ENCODE measurements around the gene BACH1.
"Not testable (repeated sequence)": the region's sequence is repeated elsewhere in the genome, so short reads cannot be mapped to it uniquely, and the experiment has no call there.

The BACH1 gene

GRCh38 chr21:29298348-29299045, at the start of gene BACH1:
BACH1 (plus strand) TSS chr21:29298922; CDS start chr21:29321281, 22,359 bp downstream.
- Histone ChIP-seq H3K4me1 (ENCODE audit: control insufficient read depth in 1 of 2, insufficient read depth in 1 of 2, low read depth in 1 of 2, low read length in 1 of 2) (peaks cover 51 to 52% of the 10 kb centered on the region in 2 experiments), H3K27ac (peak within 1 kb of the TSS; percentile 100), H3K36me3 (no peaks in the 10 kb centered on the region), H3K9me3 (no peaks in the 10 kb centered on the region), H3K27me3 (no peaks in the 10 kb centered on the region), H3K4me3 (ENCODE audit: low read depth in 1 of 2, low read length in 1 of 2) (peak within 1 kb of the TSS; percentile 92 to 97)
- TF ChIP-seq CTCF (IDR thresholded peaks at IDR 0.05) = peak; percentile 94

DNA sequence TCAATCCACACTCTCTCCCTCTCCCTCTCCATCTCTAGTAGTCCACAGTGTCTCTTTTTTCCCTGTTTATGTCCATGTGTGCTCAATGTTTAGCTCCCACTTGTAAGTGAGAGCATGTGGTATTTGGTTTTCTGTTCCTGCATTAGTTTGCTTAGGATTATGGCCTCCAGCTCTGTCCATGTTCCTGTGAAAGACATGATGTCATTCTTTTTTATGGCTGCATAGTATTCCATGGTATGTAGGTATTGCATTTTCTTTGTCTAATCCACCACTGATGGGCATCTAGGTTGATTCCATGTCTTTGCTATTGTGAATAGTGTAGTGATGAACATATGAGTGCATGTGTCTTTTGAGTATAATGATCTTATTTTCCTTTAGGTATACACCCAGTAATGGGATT, 49.4 kb upstream of the BACH1 start:
- peaks cover 8 to 12% of the 10 kb centered on the region in 2 experiments for H3K4me1 ChIP-seq (ENCODE audit: control insufficient read depth in 1 of 2, insufficient read depth in 1 of 2, low read depth in 1 of 2, low read length in 1 of 2)
- not testable (repeated sequence) for H3K27me3 ChIP-seq; H3K27ac ChIP-seq; H3K4me3 ChIP-seq (ENCODE audit: low read depth in 1 of 2, low read length in 1 of 2); H3K9me3 ChIP-seq; H3K36me3 ChIP-seq

GRCh38 chr21:29250636-29251035, 48.1 kb upstream of the BACH1 start:
- Histone ChIP-seq H3K27me3 (no peaks in the 10 kb centered on the region), H3K4me3 (ENCODE audit: low read depth in 1 of 2, low read length in 1 of 2) (no peak overlapping the region), H3K36me3 (no peaks in the 10 kb centered on the region), H3K9me3 (peaks cover 5% of the 10 kb centered on the region), H3K4me1 (ENCODE audit: control insufficient read depth in 1 of 2, insufficient read depth in 1 of 2, low read depth in 1 of 2, low read length in 1 of 2) (peaks cover 8 to 12% of the 10 kb centered on the region in 2 experiments), H3K27ac (no peak overlapping the region)
- no peak for TF ChIP-seq CTCF (IDR thresholded peaks at IDR 0.05)

DNA sequence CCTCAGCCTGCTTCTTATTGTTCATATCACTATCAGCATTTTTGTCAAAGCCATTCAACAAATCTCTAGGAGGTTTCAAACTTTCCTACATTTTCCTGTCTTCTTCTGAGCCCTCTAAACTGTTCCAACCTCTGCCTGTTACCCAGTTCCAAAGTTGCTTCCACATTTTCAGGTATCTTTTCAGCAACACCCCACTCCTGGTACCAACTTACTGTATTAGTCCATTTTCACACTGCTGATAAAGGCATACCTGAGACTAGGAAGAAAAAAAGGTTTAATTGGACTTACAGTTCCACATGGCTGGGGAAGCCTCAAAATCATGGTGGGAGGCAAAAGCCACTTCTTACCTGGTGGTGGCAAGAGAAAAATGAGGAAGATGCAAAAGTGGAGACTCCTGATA, 44.9 kb upstream of the BACH1 start:
- H3K36me3 ChIP-seq; H3K27me3 ChIP-seq; H3K9me3 ChIP-seq; H3K27ac ChIP-seq; H3K4me3 ChIP-seq (ENCODE audit: low read depth in 1 of 2, low read length in 1 of 2); H3K4me1 ChIP-seq (ENCODE audit: control insufficient read depth in 1 of 2, insufficient read depth in 1 of 2, low read depth in 1 of 2, low read length in 1 of 2): not testable (repeated sequence)

GRCh38 chr21:29254550-29254949, 44.2 kb upstream of the BACH1 start:
- Histone ChIP-seq H3K36me3 (no peaks in the 10 kb centered on the region), H3K27me3 (no peaks in the 10 kb centered on the region), H3K9me3 (peaks cover 5% of the 10 kb centered on the region), H3K27ac (no peak overlapping the region), H3K4me3 (ENCODE audit: low read depth in 1 of 2, low read length in 1 of 2) (no peak overlapping the region), H3K4me1 (ENCODE audit: control insufficient read depth in 1 of 2, insufficient read depth in 1 of 2, low read depth in 1 of 2, low read length in 1 of 2) (no peaks in the 10 kb centered on the region)
- TF ChIP-seq CTCF (IDR thresholded peaks at IDR 0.05) = no peak

DNA sequence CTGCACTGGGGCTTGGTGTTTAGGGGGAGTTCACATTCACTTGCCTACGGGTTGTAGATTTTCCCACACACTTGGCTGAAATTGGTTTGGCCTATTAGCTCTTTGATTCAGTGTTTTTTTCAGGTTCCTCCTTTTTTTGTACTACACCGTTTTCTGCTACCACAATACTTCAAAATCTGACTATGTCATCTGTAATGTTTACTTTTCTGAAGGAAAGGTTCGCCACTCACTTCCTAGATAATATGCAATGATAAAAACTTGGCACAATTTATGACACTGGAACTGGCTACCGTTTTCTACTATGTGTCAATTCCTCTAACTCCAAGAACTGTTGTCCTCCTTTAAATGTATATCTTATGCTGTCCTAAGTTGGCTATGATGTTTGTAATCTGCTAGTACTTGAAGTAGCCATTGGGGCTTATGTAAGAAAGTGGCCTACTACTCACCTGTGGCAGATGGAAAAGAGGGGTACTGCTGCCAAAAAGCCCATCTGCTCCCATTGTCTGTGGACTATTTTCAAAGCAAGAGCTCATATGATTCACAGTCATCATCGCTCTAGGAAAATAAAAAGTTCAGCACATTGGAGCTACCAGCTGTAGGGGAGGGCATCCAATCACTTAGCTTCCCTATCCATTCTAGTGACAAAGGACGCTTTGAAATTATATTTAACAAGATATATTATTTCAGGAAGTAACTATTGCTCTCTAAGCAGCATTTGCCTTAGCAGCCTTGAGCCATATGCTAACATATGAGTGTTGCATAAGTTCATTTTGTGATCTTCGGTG, 42.4 kb upstream of the BACH1 start:
- no peaks in the 10 kb centered on the region for H3K4me1 ChIP-seq (ENCODE audit: control insufficient read depth in 1 of 2, insufficient read depth in 1 of 2, low read depth in 1 of 2, low read length in 1 of 2)
- no peaks in the 10 kb centered on the region for H3K36me3 ChIP-seq
- peak overlapping the region; percentile 14 for H3K27ac ChIP-seq
- H3K9me3 ChIP-seq = peaks cover 5% of the 10 kb centered on the region
- H3K27me3 ChIP-seq = no peaks in the 10 kb centered on the region
- TF ChIP-seq CTCF (IDR thresholded peaks at IDR 0.05) = no peak
- no peak overlapping the region for H3K4me3 ChIP-seq (ENCODE audit: low read depth in 1 of 2, low read length in 1 of 2)

Data from neutrophil (primary cell).